ENCODE data around the gene ACACA.
A peak's percentile ranks its signal among the peaks of the same experiment; 100 is the strongest.

- TF ChIP-seq ELF1 (tag; IDR thresholded peaks at IDR 0.05) (no peak), MAFG (tag; conservative IDR thresholded peaks at IDR 0.05) (no peak), SOX6 (IDR thresholded peaks at IDR 0.05) (no peak), CREB1 (IDR thresholded peaks at IDR 0.05) (no peak), CREB1 (CRISPR knock-in tag; IDR thresholded peaks at IDR 0.05) (no peak), POLR2G (IDR thresholded peaks at IDR 0.05; ENCODE audit: low read depth, low read length) (no peak), EZH2 (IDR thresholded peaks at IDR 0.05; ENCODE audit: borderline replicate concordance, low read depth, low read length) (no peak), ZBTB17 (CRISPR knock-in tag; IDR thresholded peaks at IDR 0.05) (0 out of 2 replicates have a peak, but pooled peaks have one; percentile 53), EP300 (IDR thresholded peaks at IDR 0.05; ENCODE audit: low read length) (no peak), STAT5B (CRISPR knock-in tag; IDR thresholded peaks at IDR 0.05) (no peak), MAX (CRISPR knock-in tag; IDR thresholded peaks at IDR 0.05) (peak; percentile 83), HNRNPK (IDR thresholded peaks at IDR 0.05; ENCODE audit: low read depth, low read length, poor library complexity, severe bottlenecking) (no peak), SMARCB1 (IDR thresholded peaks at IDR 0.05; ENCODE audit: insufficient read length, low read depth) (no peak), U2AF1 (optimal IDR thresholded peaks at IDR 0.05; ENCODE audit: low read depth, low read length) (no peak)
- TF ChIP-seq, protein P1, sequence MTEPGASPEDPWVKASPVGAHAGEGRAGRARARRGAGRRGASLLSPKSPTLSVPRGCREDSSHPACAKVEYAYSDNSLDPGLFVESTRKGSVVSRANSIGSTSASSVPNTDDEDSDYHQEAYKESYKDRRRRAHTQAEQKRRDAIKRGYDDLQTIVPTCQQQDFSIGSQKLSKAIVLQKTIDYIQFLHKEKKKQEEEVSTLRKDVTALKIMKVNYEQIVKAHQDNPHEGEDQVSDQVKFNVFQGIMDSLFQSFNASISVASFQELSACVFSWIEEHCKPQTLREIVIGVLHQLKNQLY (CRISPR knock-in tag; conservative IDR thresholded peaks at IDR 0.05), result no peak
Observed at GRCh38 chr17:37359682-37360188, 46.9 kb downstream of the ACACA start.

All from K562 (cell line).